ENCODE data around the gene MN1.

DNA sequence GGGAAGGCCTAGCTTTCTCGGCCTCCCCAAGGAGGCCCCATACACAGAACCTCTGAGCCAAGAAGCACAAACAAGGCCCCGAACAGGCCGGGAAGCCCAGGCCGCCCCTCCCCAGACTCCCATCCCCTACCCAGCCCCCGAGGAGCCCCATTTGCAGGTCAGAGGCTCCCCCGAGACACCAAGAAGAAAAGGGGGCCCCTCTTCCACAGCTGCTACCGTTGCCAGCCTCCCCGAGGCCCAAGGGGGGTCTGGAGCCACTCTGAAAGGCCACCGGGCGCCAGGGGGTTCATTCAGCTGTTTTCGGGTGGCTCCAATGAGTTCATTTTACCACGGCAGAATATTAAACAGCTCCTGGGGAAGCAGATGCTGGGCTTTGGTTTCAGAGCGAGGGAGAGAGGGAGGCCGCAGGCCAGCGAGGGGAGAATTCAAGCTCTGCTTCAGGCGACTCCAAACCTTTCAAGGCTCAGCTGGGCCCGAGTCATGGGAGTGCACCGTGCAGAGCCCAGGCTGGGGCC, 28.5 kb downstream of the MN1 start:
- TF ChIP-seq CREB5 (CRISPR knock-in tag; IDR thresholded peaks at IDR 0.05; ENCODE audit: low read depth) (no peak), ESRRG (CRISPR knock-in tag; IDR thresholded peaks at IDR 0.05) (no peak), TOX (CRISPR knock-in tag; IDR thresholded peaks at IDR 0.05; ENCODE audit: borderline replicate concordance) (no peak), RARB (CRISPR knock-in tag; IDR thresholded peaks at IDR 0.05) (no peak), ARNTL (CRISPR knock-in tag; IDR thresholded peaks at IDR 0.05; ENCODE audit: borderline replicate concordance, low read depth) (no peak), CSDC2 (CRISPR knock-in tag; IDR thresholded peaks at IDR 0.05) (no peak), ZFP3 (CRISPR knock-in tag; IDR thresholded peaks at IDR 0.05) (no peak), ZFP30 (CRISPR knock-in tag; IDR thresholded peaks at IDR 0.05) (no peak), SNAI2 (CRISPR knock-in tag; IDR thresholded peaks at IDR 0.05) (no peak), ZNF8 (CRISPR knock-in tag; IDR thresholded peaks at IDR 0.05) (no peak), OSR1 (CRISPR knock-in tag; IDR thresholded peaks at IDR 0.05) (no peak), ZC3H10 (CRISPR knock-in tag; IDR thresholded peaks at IDR 0.05) (no peak)
- TF ChIP-seq, protein P1, sequence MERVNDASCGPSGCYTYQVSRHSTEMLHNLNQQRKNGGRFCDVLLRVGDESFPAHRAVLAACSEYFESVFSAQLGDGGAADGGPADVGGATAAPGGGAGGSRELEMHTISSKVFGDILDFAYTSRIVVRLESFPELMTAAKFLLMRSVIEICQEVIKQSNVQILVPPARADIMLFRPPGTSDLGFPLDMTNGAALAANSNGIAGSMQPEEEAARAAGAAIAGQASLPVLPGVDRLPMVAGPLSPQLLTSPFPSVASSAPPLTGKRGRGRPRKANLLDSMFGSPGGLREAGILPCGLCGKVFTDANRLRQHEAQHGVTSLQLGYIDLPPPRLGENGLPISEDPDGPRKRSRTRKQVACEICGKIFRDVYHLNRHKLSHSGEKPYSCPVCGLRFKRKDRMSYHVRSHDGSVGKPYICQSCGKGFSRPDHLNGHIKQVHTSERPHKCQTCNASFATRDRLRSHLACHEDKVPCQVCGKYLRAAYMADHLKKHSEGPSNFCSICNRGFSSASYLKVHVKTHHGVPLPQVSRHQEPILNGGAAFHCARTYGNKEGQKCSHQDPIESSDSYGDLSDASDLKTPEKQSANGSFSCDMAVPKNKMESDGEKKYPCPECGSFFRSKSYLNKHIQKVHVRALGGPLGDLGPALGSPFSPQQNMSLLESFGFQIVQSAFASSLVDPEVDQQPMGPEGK (CRISPR knock-in tag; IDR thresholded peaks at IDR 0.05; ENCODE audit: borderline replicate concordance): no peak

Measured in SK-N-SH treated with all-trans-retinoic acid at 6 μM for 48 hours (cell line).